GM21619 (cell line): ENCODE measurements around the gene FOXP1.

Source experiments
- ATAC-seq: cut with Tn5 transposase; IDR thresholded peaks from one replicate; pipeline ENCODE4 v1.9.1; 2021; ENCODE audit not compliant: unreplicated experiment

The FOXP1 gene

GRCh38 chr3:71384388-71384787, 199.1 kb downstream of the FOXP1 start:
- no peak for ATAC-seq

GRCh38 chr3:71380096-71380495, 203.4 kb downstream of the FOXP1 start:
- ATAC-seq, result no peak

DNA sequence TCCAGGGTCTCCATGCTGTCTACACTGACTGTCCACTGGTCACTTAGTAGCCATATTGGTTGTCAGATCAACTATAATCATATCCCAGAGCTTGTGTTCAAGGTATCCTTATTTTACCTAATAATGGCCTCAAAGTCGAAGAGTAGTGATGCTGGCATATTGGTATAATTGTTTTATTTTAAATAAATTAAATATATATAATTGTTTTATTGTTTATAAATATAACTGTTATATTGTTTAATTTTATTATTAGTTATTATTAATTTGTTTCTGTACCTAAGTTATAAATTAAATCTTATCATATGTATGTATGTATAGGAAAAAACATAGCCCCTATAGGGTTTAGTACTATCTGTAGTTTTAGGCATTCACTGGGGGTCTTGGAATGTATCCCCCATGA, 205.0 kb downstream of the FOXP1 start:
- ATAC-seq, result no peak

DNA sequence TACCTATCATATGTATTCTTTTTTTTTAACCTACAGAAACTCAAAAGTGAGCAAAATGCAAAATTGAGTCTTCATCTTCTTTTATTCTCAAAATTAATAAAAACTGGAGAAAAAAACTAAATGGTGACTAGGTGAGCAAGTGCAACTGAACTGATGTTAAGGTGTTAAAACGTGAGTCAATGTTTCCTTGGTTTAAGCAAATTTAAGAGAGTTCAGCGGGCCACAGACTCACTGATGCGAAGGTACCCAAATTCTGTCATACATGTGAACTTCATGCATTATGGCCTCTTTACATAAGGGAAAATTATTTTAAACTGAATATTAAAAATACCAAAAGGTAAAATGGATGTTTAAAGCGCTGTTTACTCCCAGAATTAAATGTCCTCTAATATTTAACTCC, 206.6 kb downstream of the FOXP1 start:
- ATAC-seq, result no peak

DNA sequence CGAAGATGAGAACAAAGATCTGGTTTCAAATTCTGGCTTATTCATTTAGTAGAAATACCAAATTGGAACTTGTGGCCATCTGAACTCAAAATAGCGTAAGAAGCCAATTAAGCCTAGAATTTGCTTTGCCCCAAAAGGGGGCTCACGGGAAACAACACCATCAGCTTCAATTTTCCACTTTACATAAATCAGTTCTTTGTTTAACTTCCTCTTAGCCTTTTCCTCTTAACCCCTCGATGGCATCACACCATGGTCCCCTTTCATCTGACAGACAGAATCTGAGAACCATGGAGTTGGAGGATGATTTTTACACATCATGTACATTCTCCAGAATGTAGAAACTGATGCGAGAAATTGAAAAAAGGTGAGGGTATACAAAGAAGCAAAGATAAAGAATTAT, 207.0 kb downstream of the FOXP1 start:
- no peak for ATAC-seq

- ATAC-seq, result no peak
These were observed 208.9 kb downstream of the FOXP1 start for GRCh38 chr3:71374582-71374981.

GRCh38 chr3:71372911-71373637, 210.5 kb downstream of the FOXP1 start:
- ATAC-seq, result no peak

GRCh38 chr3:71372241-71372768, 211.2 kb downstream of the FOXP1 start:
- no peak for ATAC-seq

DNA sequence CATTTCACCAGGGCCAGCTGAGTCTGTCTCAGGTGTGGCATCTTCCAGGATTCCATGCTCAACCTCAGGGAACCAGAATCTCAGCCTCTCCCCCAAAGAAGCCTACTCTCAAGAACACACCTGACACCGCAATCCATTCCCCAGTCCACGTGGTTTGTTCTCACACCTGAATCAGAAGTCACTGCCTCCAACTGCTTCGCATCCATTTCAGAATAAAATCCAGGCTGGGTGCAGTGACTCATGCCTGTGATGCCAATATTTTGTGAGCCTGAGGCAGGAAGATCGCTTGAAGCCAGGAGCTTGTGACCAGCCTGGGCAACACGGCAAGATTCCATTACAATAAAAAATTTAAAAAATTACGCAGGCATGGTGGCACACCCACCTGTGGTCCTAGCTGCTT, 212.2 kb downstream of the FOXP1 start:
- no peak for ATAC-seq

DNA sequence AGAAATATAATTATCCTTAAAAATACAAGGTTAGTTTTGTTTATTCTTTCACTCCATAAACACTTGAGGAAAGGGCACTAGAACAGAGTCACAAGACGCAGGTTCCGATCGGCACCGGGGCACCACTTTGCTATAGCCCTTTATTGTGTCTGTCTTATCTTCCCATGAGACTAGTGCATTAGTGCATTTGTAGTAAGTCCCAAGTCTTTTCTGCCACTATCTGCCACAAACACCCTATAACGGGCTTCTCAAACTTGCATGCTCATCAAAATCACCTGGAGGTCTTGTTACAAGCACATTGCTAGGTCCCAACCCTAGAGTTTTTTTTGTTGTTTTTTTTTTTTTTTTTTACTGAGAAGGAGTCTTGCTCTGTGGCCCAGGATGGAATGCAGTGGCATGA, 213.1 kb downstream of the FOXP1 start:
- no peak for ATAC-seq

- no peak for ATAC-seq
These were observed 213.7 kb downstream of the FOXP1 start for GRCh38 chr3:71369701-71370391.

GRCh38 chr3:71366988-71367604, 216.4 kb downstream of the FOXP1 start:
- ATAC-seq, result no peak

DNA sequence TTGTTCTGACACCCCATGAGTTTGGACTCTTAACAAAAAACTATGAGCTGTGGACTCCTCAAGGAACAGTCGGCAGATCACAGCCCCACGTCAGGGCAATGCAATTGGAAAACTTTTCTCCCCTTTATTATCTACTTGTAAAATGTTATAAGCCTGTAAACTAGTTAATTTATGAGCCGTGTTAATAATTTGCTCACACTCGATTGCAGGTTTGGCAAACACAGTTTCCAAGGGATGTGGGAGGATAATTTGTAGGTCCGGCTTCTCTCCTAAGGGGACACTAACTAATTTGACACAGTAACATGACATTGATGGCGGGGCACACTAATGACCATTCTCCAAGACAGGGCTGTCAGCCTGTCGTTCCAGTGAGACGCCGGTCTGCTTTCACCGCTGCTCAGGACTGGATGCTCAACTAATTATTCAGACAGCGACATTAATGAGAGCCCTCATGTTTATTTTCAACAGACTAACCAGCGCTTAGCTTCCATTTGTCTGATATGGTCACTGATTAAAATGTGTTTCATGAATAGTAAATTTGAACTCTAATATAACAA, 222.1 kb downstream of the FOXP1 start:
- no peak for ATAC-seq

DNA sequence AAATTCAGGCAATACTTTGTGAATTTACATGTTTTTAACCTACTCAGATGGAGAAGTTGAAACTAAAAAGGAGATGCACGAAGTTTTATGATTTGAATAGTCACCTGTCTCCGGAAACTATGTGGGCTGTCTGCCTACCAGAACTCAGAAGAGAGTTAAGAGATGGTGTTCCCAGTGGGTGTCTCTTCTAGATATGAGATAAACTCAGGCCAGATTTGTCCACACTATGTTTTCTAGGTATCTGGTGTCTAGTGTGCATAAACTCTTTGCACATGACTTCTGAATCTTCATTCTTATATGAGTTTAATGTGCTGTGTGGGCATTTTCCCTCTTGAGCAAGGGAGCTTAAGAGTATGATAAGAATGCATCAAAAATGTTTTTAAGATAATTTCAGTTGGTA, 222.8 kb downstream of the FOXP1 start:
- ATAC-seq, result peak; percentile 84

DNA sequence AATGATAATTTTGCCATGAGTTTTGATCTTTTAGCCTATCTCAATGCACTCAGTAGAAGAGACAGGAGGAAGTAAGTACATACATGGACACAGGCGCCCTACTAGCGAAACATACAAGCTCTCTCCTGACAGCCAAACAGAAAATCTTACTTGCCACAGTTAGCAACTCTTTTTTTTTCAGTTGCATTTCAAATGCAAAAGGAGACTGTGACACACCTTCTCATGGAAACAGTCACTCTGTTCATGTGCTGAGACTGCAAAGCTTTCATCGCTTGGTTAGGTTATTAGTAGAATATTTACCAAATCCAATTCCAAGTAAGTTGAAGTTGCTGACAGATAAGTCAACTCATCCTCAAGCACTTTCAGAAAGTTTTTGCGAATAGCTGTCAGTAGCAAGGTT, 223.3 kb downstream of the FOXP1 start:
- ATAC-seq, result peak; percentile 52

DNA sequence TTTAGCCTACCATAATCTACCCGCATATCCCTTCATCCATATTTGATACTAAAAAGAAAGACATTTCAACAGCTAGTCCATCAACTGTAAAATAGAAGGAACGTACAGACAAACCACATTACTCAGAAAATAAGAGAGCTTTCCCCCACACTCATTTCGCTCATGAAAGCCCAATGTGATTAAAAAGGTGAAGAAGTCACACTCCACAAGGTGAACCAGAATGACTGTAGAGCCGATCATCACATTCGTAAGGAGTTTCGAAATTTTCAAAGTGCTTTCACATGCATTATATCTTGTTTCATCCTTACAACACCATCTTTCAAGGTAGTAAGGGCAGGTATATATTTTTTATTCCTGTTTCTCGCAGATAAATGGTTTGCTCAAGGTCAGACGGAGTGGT, 225.3 kb downstream of the FOXP1 start:
- no peak for ATAC-seq

- no peak for ATAC-seq
These were observed 227.3 kb downstream of the FOXP1 start for GRCh38 chr3:71356265-71356664.

DNA sequence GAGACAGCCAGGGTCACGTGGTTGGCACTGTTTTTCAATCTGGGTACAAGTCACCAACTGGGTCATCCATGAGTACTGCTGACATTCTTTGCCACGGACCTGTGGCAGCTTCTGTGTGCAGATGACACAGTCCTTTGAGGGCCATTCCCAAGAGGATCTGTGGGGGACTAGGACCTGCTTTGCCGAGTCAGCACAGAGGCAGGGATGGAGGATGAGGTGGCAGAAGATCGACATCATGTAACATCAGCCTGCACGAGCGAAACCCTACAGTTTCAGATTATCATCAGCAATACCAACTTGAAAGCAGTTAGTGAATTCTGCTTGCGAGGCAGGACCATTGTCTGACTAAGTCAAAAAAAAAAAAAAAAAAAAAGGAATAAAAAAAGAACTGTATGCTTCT, 227.7 kb downstream of the FOXP1 start:
- no peak for ATAC-seq

DNA sequence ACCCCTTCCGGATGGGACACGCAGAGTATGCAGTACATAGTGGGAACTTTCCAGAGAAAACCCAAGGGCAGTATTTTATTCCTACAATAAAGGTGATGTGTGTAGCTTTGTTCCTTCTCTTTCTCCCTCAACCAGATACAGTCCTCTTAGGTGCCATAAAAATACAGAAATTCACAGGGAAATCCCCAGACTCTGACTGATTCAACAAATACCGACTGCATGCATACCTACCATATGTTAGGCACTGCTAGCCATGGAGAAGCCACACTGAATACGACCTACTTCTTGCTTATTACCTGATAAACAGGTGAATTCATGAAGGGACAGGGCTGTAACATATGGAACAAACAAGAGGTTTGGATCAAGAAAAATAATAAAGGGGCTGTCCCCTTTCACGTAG, 228.5 kb downstream of the FOXP1 start:
- no peak for ATAC-seq

DNA sequence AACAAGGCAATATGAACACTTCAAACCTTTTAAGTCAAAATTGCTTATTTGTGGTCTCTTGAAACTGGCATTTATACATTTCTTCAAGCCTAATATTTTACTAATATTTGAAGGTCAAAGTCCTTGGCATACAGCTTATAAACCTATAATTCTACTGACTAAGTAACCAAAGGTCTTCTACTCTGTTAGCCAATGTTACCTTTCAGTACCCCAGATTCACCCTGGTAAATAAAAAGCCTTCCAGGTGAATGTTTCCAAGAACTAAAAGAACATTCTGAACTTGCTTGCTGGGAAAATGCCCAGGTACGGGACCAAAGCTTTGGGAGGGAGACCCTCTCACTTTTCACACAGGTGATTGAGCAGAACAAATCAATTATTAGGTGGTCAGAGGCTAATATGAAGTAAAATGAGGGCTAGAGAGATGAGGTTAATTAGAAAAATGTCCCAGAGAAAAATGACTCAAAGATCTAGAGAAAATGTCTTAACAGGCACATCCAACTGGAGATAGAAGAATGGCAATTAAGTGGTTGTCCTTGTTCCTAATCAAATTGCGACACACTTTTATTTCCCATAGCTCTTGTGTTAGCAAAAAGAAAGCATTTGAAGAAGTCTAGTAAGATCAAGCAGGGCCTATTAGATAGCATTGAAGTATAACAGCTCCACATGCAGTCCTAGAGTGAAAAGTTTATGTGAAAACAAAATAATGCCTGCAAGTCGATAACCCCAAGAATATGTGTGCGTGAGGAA, 232.0 kb downstream of the FOXP1 start:
- ATAC-seq, result no peak

- no peak for ATAC-seq
These were observed 232.5 kb downstream of the FOXP1 start for GRCh38 chr3:71350998-71351397.
